ENCODE measurements around the gene PAQR6. TPM values are rescaled to one million over a fixed set of nuclear protein-coding genes. Genes with fewer than 3 reads are reported as not detected.

Gene PAQR6
- total RNA-seq, 1 donor from 2014 or later = 32.0 TPM

GRCh38 chr1:156263288-156263655 lies 15.4 kb upstream of the PAQR6 start:
- no peaks in the 10 kb centered on the region for H3K4me1 Mint-ChIP-seq
- DNase-seq (ENCODE audit: low spot score in 2 of 2, unreplicated experiment in 2 of 2) = no peak
- H3K4me3 Mint-ChIP-seq = no peak overlapping the region
- no peaks in the 10 kb centered on the region for H3K9me3 Mint-ChIP-seq
- no peak overlapping the region for H3K27ac Mint-ChIP-seq
- no peaks in the 10 kb centered on the region for H3K27me3 Mint-ChIP-seq (ENCODE audit: low read depth)
- no peak for TF ChIP-seq CTCF (IDR thresholded peaks at IDR 0.05; ENCODE audit: unreplicated experiment)
- peaks cover 59% of the 10 kb centered on the region for H3K36me3 Mint-ChIP-seq

GRCh38 chr1:156262461-156263287 lies 14.8 kb upstream of the PAQR6 start:
- no peak overlapping the region for H3K27ac Mint-ChIP-seq
- no peaks in the 10 kb centered on the region for H3K27me3 Mint-ChIP-seq (ENCODE audit: low read depth)
- H3K9me3 Mint-ChIP-seq = no peaks in the 10 kb centered on the region
- no peak for TF ChIP-seq CTCF (IDR thresholded peaks at IDR 0.05; ENCODE audit: unreplicated experiment)
- no peak for DNase-seq (ENCODE audit: low spot score in 2 of 2, unreplicated experiment in 2 of 2)
- H3K4me1 Mint-ChIP-seq = no peaks in the 10 kb centered on the region
- no peak overlapping the region for H3K4me3 Mint-ChIP-seq
- peaks cover 63% of the 10 kb centered on the region for H3K36me3 Mint-ChIP-seq

- Mint-ChIP-seq H3K4me1 (no peaks in the 10 kb centered on the region), H3K36me3 (peaks cover 52% of the 10 kb centered on the region), H3K9me3 (no peaks in the 10 kb centered on the region), H3K27me3 (ENCODE audit: low read depth) (no peaks in the 10 kb centered on the region), H3K27ac (no peak overlapping the region), H3K4me3 (no peak overlapping the region)
- no peak for DNase-seq (ENCODE audit: low spot score in 2 of 2, unreplicated experiment in 2 of 2)
- TF ChIP-seq CTCF (IDR thresholded peaks at IDR 0.05; ENCODE audit: unreplicated experiment) = no peak
These were observed 13.0 kb upstream of the PAQR6 start for GRCh38 chr1:156260896-156261295.

- DNase-seq (ENCODE audit: low spot score in 2 of 2, unreplicated experiment in 2 of 2) = no peak
- Mint-ChIP-seq H3K4me3 (no peak overlapping the region), H3K27ac (no peak overlapping the region), H3K9me3 (no peaks in the 10 kb centered on the region), H3K36me3 (peaks cover 45% of the 10 kb centered on the region), H3K27me3 (ENCODE audit: low read depth) (no peaks in the 10 kb centered on the region), H3K4me1 (no peaks in the 10 kb centered on the region)
- no peak for TF ChIP-seq CTCF (IDR thresholded peaks at IDR 0.05; ENCODE audit: unreplicated experiment)
These were observed 11.9 kb upstream of the PAQR6 start for GRCh38 chr1:156259805-156260204.

- no peak overlapping the region for H3K27ac Mint-ChIP-seq
- H3K36me3 Mint-ChIP-seq = peaks cover 43% of the 10 kb centered on the region
- TF ChIP-seq CTCF (IDR thresholded peaks at IDR 0.05; ENCODE audit: unreplicated experiment) = no peak
- H3K9me3 Mint-ChIP-seq = no peaks in the 10 kb centered on the region
- no peaks in the 10 kb centered on the region for H3K4me1 Mint-ChIP-seq
- no peak overlapping the region for H3K4me3 Mint-ChIP-seq
- no peak for DNase-seq (ENCODE audit: low spot score in 2 of 2, unreplicated experiment in 2 of 2)
- H3K27me3 Mint-ChIP-seq (ENCODE audit: low read depth) = no peaks in the 10 kb centered on the region
These were observed 11.0 kb upstream of the PAQR6 start for GRCh38 chr1:156258859-156259258.

Data from mesothelial cell of epicardium (in vitro differentiated cells).